ENCODE data around the gene ATP1A3.

The ATP1A3 gene

GRCh38 chr19:41991025-41991424 lies 3.0 kb downstream of the ATP1A3 start:
- H3K9me3 ChIP-seq (ENCODE audit: severe bottlenecking) = no peaks in the 10 kb centered on the region
- no peak for ATAC-seq (ENCODE audit: low read depth)
- peaks cover 23% of the 10 kb centered on the region for H3K27me3 ChIP-seq (ENCODE audit: insufficient read depth, poor library complexity, severe bottlenecking)
- no peaks in the 10 kb centered on the region for H3K36me3 ChIP-seq (ENCODE audit: low read depth)
- H3K4me3 ChIP-seq (ENCODE audit: severe bottlenecking) = no peak overlapping the region
- no peak for DNase-seq (ENCODE audit: low spot score)
- no peak for TF ChIP-seq CTCF (IDR thresholded peaks at IDR 0.05; ENCODE audit: poor library complexity, severe bottlenecking)
- H3K4me1 ChIP-seq (ENCODE audit: insufficient read depth, poor library complexity, severe bottlenecking) = no peaks in the 10 kb centered on the region
- no peak overlapping the region for H3K27ac ChIP-seq (ENCODE audit: poor library complexity, severe bottlenecking)

GRCh38 chr19:41990615-41991014 lies 3.4 kb downstream of the ATP1A3 start:
- Histone ChIP-seq H3K4me1 (ENCODE audit: insufficient read depth, poor library complexity, severe bottlenecking) (no peaks in the 10 kb centered on the region), H3K27me3 (ENCODE audit: insufficient read depth, poor library complexity, severe bottlenecking) (peaks cover 21% of the 10 kb centered on the region), H3K27ac (ENCODE audit: poor library complexity, severe bottlenecking) (no peak overlapping the region), H3K4me3 (ENCODE audit: severe bottlenecking) (no peak overlapping the region), H3K36me3 (ENCODE audit: low read depth) (no peaks in the 10 kb centered on the region), H3K9me3 (ENCODE audit: severe bottlenecking) (no peaks in the 10 kb centered on the region)
- DNase-seq (ENCODE audit: low spot score) (no peak), ATAC-seq (ENCODE audit: low read depth) (no peak)
- no peak for TF ChIP-seq CTCF (IDR thresholded peaks at IDR 0.05; ENCODE audit: poor library complexity, severe bottlenecking)

GRCh38 chr19:41990028-41990427 lies 4.0 kb downstream of the ATP1A3 start:
- DNase-seq (ENCODE audit: low spot score) (no peak), ATAC-seq (ENCODE audit: low read depth) (no peak)
- no peak for TF ChIP-seq CTCF (IDR thresholded peaks at IDR 0.05; ENCODE audit: poor library complexity, severe bottlenecking)
- Histone ChIP-seq H3K4me1 (ENCODE audit: insufficient read depth, poor library complexity, severe bottlenecking) (no peaks in the 10 kb centered on the region), H3K27me3 (ENCODE audit: insufficient read depth, poor library complexity, severe bottlenecking) (peaks cover 15% of the 10 kb centered on the region), H3K27ac (ENCODE audit: poor library complexity, severe bottlenecking) (no peak overlapping the region), H3K36me3 (ENCODE audit: low read depth) (no peaks in the 10 kb centered on the region), H3K9me3 (ENCODE audit: severe bottlenecking) (no peaks in the 10 kb centered on the region), H3K4me3 (ENCODE audit: severe bottlenecking) (no peak overlapping the region)

GRCh38 chr19:41988947-41989346 lies 5.1 kb downstream of the ATP1A3 start:
- Histone ChIP-seq H3K9me3 (ENCODE audit: severe bottlenecking) (no peaks in the 10 kb centered on the region), H3K4me3 (ENCODE audit: severe bottlenecking) (no peak overlapping the region), H3K36me3 (ENCODE audit: low read depth) (no peaks in the 10 kb centered on the region), H3K27ac (ENCODE audit: poor library complexity, severe bottlenecking) (no peak overlapping the region), H3K4me1 (ENCODE audit: insufficient read depth, poor library complexity, severe bottlenecking) (no peaks in the 10 kb centered on the region), H3K27me3 (ENCODE audit: insufficient read depth, poor library complexity, severe bottlenecking) (peaks cover 11% of the 10 kb centered on the region)
- no peak for TF ChIP-seq CTCF (IDR thresholded peaks at IDR 0.05; ENCODE audit: poor library complexity, severe bottlenecking)
- DNase-seq (ENCODE audit: low spot score) (no peak), ATAC-seq (ENCODE audit: low read depth) (no peak)

- Histone ChIP-seq H3K4me1 (ENCODE audit: insufficient read depth, poor library complexity, severe bottlenecking) (no peaks in the 10 kb centered on the region), H3K4me3 (ENCODE audit: severe bottlenecking) (no peak overlapping the region), H3K36me3 (ENCODE audit: low read depth) (no peaks in the 10 kb centered on the region), H3K27ac (ENCODE audit: poor library complexity, severe bottlenecking) (no peak overlapping the region), H3K9me3 (ENCODE audit: severe bottlenecking) (no peaks in the 10 kb centered on the region), H3K27me3 (ENCODE audit: insufficient read depth, poor library complexity, severe bottlenecking) (peaks cover 2% of the 10 kb centered on the region)
- DNase-seq (ENCODE audit: low spot score) = no peak
- no peak for ATAC-seq (ENCODE audit: low read depth)
- no peak for TF ChIP-seq CTCF (IDR thresholded peaks at IDR 0.05; ENCODE audit: poor library complexity, severe bottlenecking)
These were observed 6.7 kb downstream of the ATP1A3 start for GRCh38 chr19:41987141-41987860.
